ENCODE results near the gene TRH. TPM values are rescaled to one million over a fixed set of nuclear protein-coding genes. Genes with fewer than 3 reads are reported as not detected.
"Not testable (repeated sequence)": the region's sequence is repeated elsewhere in the genome, so short reads cannot be mapped to it uniquely, and the experiment has no call there.

Gene TRH
- polyA plus RNA-seq, 1 donor = not detected

- not testable (repeated sequence) for DNase-seq
Measured at GRCh38 chr3:130012108-130012507, 37.6 kb downstream of the TRH start.

GRCh38 chr3:130013246-130013645 is 38.7 kb downstream of the TRH start:
- not testable (repeated sequence) for DNase-seq

- DNase-seq = no peak
Measured at GRCh38 chr3:130014526-130014925, 40.0 kb downstream of the TRH start.

- not testable (repeated sequence) for DNase-seq
Measured at GRCh38 chr3:130017661-130018060, 43.1 kb downstream of the TRH start.

GRCh38 chr3:130026146-130026829 is 51.8 kb downstream of the TRH start:
- not testable (repeated sequence) for DNase-seq

GRCh38 chr3:130027437-130027836 is 52.9 kb downstream of the TRH start:
- not testable (repeated sequence) for DNase-seq

Other genes with a start within 250 kb of the TRH start
- gene TMCC1, start 81.0 kb upstream of the TRH start, polyA plus RNA-seq (ENCODE audit: insufficient read length) = 39.1 TPM
- 1.7 TPM for gene ALG1L2, start 107.1 kb downstream of the TRH start, polyA plus RNA-seq (ENCODE audit: insufficient read length)